Activated naive CD8-positive, alpha-beta T cell treated with anti-CD3 and anti-CD28 coated beads, Interleukin-2, amount 50 U/mL, for 24 hours (primary cell): ENCODE measurements around the gene NOL4L.
A peak's percentile ranks its signal among the peaks of the same experiment; 100 is the strongest.

Experiments
- ATAC-seq: fragments of 150-1000 bp; cut with Tn5 transposase; one replicate; pipeline ENCODE4 v1.10.0; 2021
- DNase-seq: peaks from one replicate; pipeline ENCODE4 v3.0.0; 2021
- H3K27ac Mint-ChIP-seq: one replicate; pipeline ENCODE4 v1.8.0; 2021; ENCODE audit warnings: mild to moderate bottlenecking, mixed read lengths
- H3K27me3 Mint-ChIP-seq: one replicate; pipeline ENCODE4 v1.8.0; 2021; ENCODE audit warnings: mixed read lengths
- H3K36me3 Mint-ChIP-seq: one replicate; pipeline ENCODE4 v1.8.0; 2021; ENCODE audit warnings: low read depth, mixed read lengths
- H3K4me1 Mint-ChIP-seq: one replicate; pipeline ENCODE4 v1.8.0; 2021; ENCODE audit warnings: mixed read lengths
- H3K4me3 Mint-ChIP-seq: one replicate; pipeline ENCODE4 v1.8.0; 2021; ENCODE audit warnings: mild to moderate bottlenecking, moderate library complexity, mixed read lengths
- H3K9me3 Mint-ChIP-seq: one replicate; pipeline ENCODE4 v1.8.0; 2021; ENCODE audit warnings: mixed read lengths

Gene NOL4L

GRCh38 chr20:32519381-32519730, 65.8 kb downstream of the NOL4L start:
- no peak for ATAC-seq

GRCh38 chr20:32518593-32519380, 66.3 kb downstream of the NOL4L start:
- ATAC-seq (no peak), DNase-seq (no peak)
- Mint-ChIP-seq H3K9me3 (no peaks in the 10 kb centered on the region), H3K27me3 (no peaks in the 10 kb centered on the region), H3K4me1 (peaks cover 49% of the 10 kb centered on the region), H3K27ac (no peak overlapping the region), H3K36me3 (peaks cover 7% of the 10 kb centered on the region), H3K4me3 (no peak overlapping the region)

More at GRCh38 chr20:32519381-32519730, 65.8 kb downstream of the NOL4L start:
- Mint-ChIP-seq H3K27me3 (no peaks in the 10 kb centered on the region), H3K9me3 (no peaks in the 10 kb centered on the region), H3K36me3 (peaks cover 7% of the 10 kb centered on the region), H3K4me3 (no peak overlapping the region), H3K4me1 (peaks cover 49% of the 10 kb centered on the region), H3K27ac (no peak overlapping the region)
- DNase-seq: no peak

GRCh38 chr20:32517914-32518592, 67.1 kb downstream of the NOL4L start:
- Mint-ChIP-seq H3K4me1 (peaks cover 49% of the 10 kb centered on the region), H3K27me3 (no peaks in the 10 kb centered on the region), H3K9me3 (no peaks in the 10 kb centered on the region), H3K36me3 (peaks cover 7% of the 10 kb centered on the region), H3K4me3 (no peak overlapping the region), H3K27ac (no peak overlapping the region)
- DNase-seq (no peak), ATAC-seq (no peak)

DNA sequence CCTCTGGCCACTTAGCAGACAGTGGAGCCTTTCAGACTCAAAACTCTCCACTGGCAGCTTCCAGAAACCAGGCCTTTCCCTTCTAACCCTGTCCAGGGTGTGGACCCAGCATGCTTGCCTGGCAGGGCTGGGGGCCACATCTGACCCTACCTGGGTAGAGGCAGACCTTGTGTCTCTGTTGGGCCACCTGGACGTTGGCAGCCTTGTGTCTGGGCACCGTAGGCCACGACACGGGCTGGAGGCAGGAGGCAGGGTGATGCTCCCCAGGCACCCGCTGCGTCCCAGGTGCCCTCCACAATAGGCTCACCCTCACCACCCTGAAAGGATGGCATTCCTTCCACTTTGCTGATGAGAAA, 67.6 kb downstream of the NOL4L start:
- no peaks in the 10 kb centered on the region for H3K27me3 Mint-ChIP-seq
- no peak overlapping the region for H3K4me3 Mint-ChIP-seq
- ATAC-seq (no peak), DNase-seq (no peak)
- no peaks in the 10 kb centered on the region for H3K9me3 Mint-ChIP-seq
- H3K4me1 Mint-ChIP-seq: peaks cover 49% of the 10 kb centered on the region
- H3K36me3 Mint-ChIP-seq: peaks cover 7% of the 10 kb centered on the region
- H3K27ac Mint-ChIP-seq: no peak overlapping the region

GRCh38 chr20:32516583-32517517, 68.3 kb downstream of the NOL4L start:
- ATAC-seq (no peak), DNase-seq (no peak)
- H3K27me3 Mint-ChIP-seq: no peaks in the 10 kb centered on the region
- H3K9me3 Mint-ChIP-seq: no peaks in the 10 kb centered on the region
- peak overlapping the region; percentile 62 for H3K27ac Mint-ChIP-seq
- peaks cover 7% of the 10 kb centered on the region for H3K36me3 Mint-ChIP-seq
- peaks cover 49% of the 10 kb centered on the region for H3K4me1 Mint-ChIP-seq
- H3K4me3 Mint-ChIP-seq: no peak overlapping the region

GRCh38 chr20:32515631-32516101, 69.5 kb downstream of the NOL4L start:
- no peak for DNase-seq
- no peak overlapping the region for H3K27ac Mint-ChIP-seq
- peaks cover 58% of the 10 kb centered on the region for H3K4me1 Mint-ChIP-seq
- H3K4me3 Mint-ChIP-seq: no peak overlapping the region
- no peaks in the 10 kb centered on the region for H3K9me3 Mint-ChIP-seq
- no peak for ATAC-seq
- peaks cover 7% of the 10 kb centered on the region for H3K36me3 Mint-ChIP-seq
- no peaks in the 10 kb centered on the region for H3K27me3 Mint-ChIP-seq

- H3K9me3 Mint-ChIP-seq: no peaks in the 10 kb centered on the region
- no peak overlapping the region for H3K4me3 Mint-ChIP-seq
- no peak for DNase-seq
- ATAC-seq: no peak
- H3K27me3 Mint-ChIP-seq: no peaks in the 10 kb centered on the region
- H3K36me3 Mint-ChIP-seq: peaks cover 7% of the 10 kb centered on the region
- H3K4me1 Mint-ChIP-seq: peaks cover 65% of the 10 kb centered on the region
- peak overlapping the region; percentile 30 for H3K27ac Mint-ChIP-seq
Observed at GRCh38 chr20:32514760-32515159, 70.4 kb downstream of the NOL4L start.

DNA sequence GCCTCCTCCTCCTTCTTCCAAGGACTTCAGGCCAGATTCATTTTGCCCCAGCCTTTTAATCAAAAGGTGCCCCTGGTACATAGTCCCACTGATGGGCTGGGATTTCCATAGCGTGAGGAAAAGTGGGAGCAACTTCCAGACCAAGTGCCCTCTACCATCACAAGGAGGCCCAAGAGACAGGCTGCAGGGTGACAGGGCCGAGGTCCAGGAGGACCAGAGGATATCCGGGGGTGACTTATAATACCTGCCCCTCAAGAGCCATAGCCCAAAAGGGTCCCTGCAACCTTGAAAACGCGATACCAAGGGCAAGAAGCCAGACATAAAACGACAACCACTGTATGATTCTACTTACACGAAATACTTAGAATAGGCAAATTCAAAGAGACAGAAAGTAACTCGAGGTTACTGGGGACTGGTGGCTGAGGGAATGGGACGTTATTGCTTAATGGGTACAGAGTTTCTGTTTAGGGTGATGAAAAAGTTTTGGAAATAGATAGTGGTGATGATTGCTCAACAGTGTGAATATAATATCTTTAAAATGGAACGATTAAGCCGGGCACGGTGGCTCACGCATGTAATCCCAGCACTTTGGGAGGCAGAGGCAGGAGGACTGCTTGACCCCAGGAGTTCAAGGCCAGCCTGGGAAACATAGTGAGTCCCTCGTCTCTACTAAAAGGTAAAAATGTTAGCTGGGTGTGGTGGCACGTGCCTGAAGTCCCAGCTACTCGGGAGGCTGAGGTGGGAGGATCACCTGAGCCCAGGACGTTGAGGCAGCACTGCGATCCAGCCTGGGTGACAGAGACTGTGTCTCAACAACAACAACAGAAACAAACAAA, 71.9 kb downstream of the NOL4L start:
- no peak for ATAC-seq
- no peak for DNase-seq
- Mint-ChIP-seq H3K27me3 (no peaks in the 10 kb centered on the region), H3K27ac (peak overlapping the region; percentile 79), H3K4me3 (peak overlapping the region; percentile 76), H3K4me1 (peaks cover 80% of the 10 kb centered on the region), H3K9me3 (no peaks in the 10 kb centered on the region), H3K36me3 (peaks cover 14% of the 10 kb centered on the region)

DNA sequence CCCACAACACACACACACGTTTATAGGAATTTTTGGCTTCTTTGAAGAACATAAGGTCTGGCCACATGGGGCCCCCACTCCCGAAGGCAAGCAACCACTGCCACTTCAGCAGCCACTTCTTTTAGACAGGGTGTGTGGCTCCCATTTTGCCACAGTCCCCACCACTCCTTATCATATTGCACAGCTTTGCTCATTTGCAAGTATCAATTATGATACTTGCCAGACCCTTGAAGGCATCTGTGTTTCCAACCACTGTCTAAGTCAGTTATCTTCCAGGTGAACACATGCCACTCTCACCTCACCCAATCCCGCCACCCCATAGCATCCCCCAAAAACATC, 73.1 kb downstream of the NOL4L start:
- peaks cover 89% of the 10 kb centered on the region for H3K4me1 Mint-ChIP-seq
- peak overlapping the region; percentile 76 for H3K4me3 Mint-ChIP-seq
- H3K36me3 Mint-ChIP-seq: peaks cover 14% of the 10 kb centered on the region
- DNase-seq (no peak), ATAC-seq (no peak)
- H3K27ac Mint-ChIP-seq: peak overlapping the region; percentile 79
- no peaks in the 10 kb centered on the region for H3K27me3 Mint-ChIP-seq
- no peaks in the 10 kb centered on the region for H3K9me3 Mint-ChIP-seq

DNA sequence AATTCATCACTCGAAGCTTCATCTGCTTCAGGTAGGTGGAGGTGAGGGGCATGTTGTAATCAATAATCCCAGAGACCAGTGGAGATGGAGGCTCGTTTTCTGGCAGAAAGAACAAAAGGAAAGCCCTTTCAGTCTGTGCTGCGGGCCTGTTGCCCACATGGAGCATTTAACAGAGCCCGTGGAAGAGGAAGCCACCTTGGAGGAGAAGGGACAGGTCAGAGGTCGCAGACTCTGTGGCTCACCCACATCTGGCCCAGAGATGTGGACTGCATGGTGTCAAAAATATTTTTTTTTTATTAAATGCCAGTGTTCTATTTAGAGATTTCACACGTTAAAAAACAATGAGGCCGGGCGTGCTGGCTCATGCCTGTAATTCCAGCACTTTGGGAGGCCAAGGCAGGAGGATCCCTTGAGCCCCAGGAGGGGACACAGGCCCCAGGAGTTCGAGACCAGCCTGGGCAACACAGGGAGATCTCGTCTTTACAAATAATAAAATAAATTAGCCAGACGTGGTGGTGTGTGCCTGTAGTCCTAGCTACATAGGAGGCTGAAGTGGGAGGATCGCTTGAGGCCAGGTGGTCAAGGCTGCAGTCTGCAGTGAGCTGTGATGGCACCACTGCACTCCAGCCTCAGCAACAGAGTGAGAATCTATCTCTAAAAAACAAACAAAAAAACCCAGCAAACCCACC, 73.6 kb downstream of the NOL4L start:
- no peaks in the 10 kb centered on the region for H3K9me3 Mint-ChIP-seq

GRCh38 chr20:32510601-32511357, 74.4 kb downstream of the NOL4L start:
- peaks cover 91% of the 10 kb centered on the region for H3K4me1 Mint-ChIP-seq
- DNase-seq: no peak
- H3K9me3 Mint-ChIP-seq: no peaks in the 10 kb centered on the region
- peak; percentile 50 for ATAC-seq
- no peaks in the 10 kb centered on the region for H3K27me3 Mint-ChIP-seq
- peak overlapping the region; percentile 79 for H3K27ac Mint-ChIP-seq
- H3K36me3 Mint-ChIP-seq: peaks cover 10% of the 10 kb centered on the region
- peak overlapping the region; percentile 76 for H3K4me3 Mint-ChIP-seq

More for the DNA sequence above, 73.6 kb downstream of the NOL4L start:
- Mint-ChIP-seq H3K4me3 (peak overlapping the region; percentile 76), H3K4me1 (peaks cover 90% of the 10 kb centered on the region), H3K27ac (peak overlapping the region; percentile 79), H3K36me3 (peaks cover 14% of the 10 kb centered on the region), H3K27me3 (no peaks in the 10 kb centered on the region)
- ATAC-seq: no peak
- DNase-seq: no peak

GRCh38 chr20:32510120-32510600, 75.0 kb downstream of the NOL4L start:
- Mint-ChIP-seq H3K27me3 (no peaks in the 10 kb centered on the region), H3K36me3 (peaks cover 8% of the 10 kb centered on the region), H3K9me3 (no peaks in the 10 kb centered on the region), H3K4me1 (peaks cover 94% of the 10 kb centered on the region), H3K27ac (peak overlapping the region; percentile 79), H3K4me3 (peak overlapping the region; percentile 76)
- DNase-seq: no peak
- ATAC-seq: peak; percentile 8

- peak; percentile 65 for DNase-seq
- peak overlapping the region; percentile 76 for H3K4me3 Mint-ChIP-seq
- H3K36me3 Mint-ChIP-seq: peaks cover 11% of the 10 kb centered on the region
- H3K4me1 Mint-ChIP-seq: peaks cover 94% of the 10 kb centered on the region
- no peaks in the 10 kb centered on the region for H3K9me3 Mint-ChIP-seq
- peak overlapping the region; percentile 79 for H3K27ac Mint-ChIP-seq
- ATAC-seq: peak; percentile 68
- no peaks in the 10 kb centered on the region for H3K27me3 Mint-ChIP-seq
Observed at GRCh38 chr20:32509639-32510066, 75.5 kb downstream of the NOL4L start.
